Tibial nerve (tissue), 3 donors: Measurements from ENCODE around the gene PEF1.

ENCODE experiments used
- POLR2A ChIP-seq, 2 donors: fragments of 450-650 bp; IDR thresholded peaks; one replicate each; pipeline ENCODE4 v1.6.1; 2017; ENCODE audit warnings: antibody characterized with exemption in 2 of 2, mild to moderate bottlenecking in 2 of 2, moderate library complexity in 2 of 2
- TF ChIP-seq, protein P1 (sequence below), 5 experiments: fragments of 200-600 bp in 3 of 5; fragments of 450-650 bp in 2 of 5; sonication (generic) in 3 of 5; IDR thresholded peaks; one replicate each; pipeline ENCODE4 v1.5.1; 2016 to 2019; ENCODE audit warnings: antibody characterized with exemption in 5 of 5, mild to moderate bottlenecking in 3 of 5, moderate library complexity in 2 of 5

- TF ChIP-seq, protein P1, sequence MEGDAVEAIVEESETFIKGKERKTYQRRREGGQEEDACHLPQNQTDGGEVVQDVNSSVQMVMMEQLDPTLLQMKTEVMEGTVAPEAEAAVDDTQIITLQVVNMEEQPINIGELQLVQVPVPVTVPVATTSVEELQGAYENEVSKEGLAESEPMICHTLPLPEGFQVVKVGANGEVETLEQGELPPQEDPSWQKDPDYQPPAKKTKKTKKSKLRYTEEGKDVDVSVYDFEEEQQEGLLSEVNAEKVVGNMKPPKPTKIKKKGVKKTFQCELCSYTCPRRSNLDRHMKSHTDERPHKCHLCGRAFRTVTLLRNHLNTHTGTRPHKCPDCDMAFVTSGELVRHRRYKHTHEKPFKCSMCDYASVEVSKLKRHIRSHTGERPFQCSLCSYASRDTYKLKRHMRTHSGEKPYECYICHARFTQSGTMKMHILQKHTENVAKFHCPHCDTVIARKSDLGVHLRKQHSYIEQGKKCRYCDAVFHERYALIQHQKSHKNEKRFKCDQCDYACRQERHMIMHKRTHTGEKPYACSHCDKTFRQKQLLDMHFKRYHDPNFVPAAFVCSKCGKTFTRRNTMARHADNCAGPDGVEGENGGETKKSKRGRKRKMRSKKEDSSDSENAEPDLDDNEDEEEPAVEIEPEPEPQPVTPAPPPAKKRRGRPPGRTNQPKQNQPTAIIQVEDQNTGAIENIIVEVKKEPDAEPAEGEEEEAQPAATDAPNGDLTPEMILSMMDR (IDR thresholded peaks at IDR 0.05): peak in 1 of 5 experiments; percentile 9
- TF ChIP-seq POLR2A (IDR thresholded peaks at IDR 0.05): no peak
These were observed 11.6 kb downstream of the PEF1 start for GRCh38 chr1:31633117-31633516.
